H9 (cell line): ENCODE data around the gene TMPRSS3. TPM values are rescaled to one million over a fixed set of nuclear protein-coding genes. Genes with fewer than 3 reads are reported as not detected.

Source experiments
- DNase-seq: peaks from one replicate; pipeline ENCODE4 v3.0.0-alpha.2; 2017
- H2AFZ ChIP-seq: one replicate; pipeline ENCODE4 v1.6.1; 2013; ENCODE audit warnings: mild to moderate bottlenecking, low read length, control low read depth, moderate library complexity
- H2AK5ac ChIP-seq: 2 replicates; pipeline ENCODE4 v1.6.1; 2013; ENCODE audit warnings: low read length, control low read depth, mixed read lengths; ENCODE audit not compliant: insufficient read length
- H2BK120ac ChIP-seq: one replicate; pipeline ENCODE4 v1.6.1; 2013; ENCODE audit warnings: low read depth, mild to moderate bottlenecking, low read length, control low read depth, inconsistent platforms; ENCODE audit not compliant: poor library complexity, severe bottlenecking
- H2BK12ac ChIP-seq: 2 replicates; pipeline ENCODE4 v1.6.1; 2013; ENCODE audit warnings: low read length, control low read depth, mixed read lengths, low read depth; ENCODE audit not compliant: insufficient read length
- H2BK15ac ChIP-seq: 2 replicates; pipeline ENCODE4 v1.6.1; 2013; ENCODE audit warnings: low read depth, low read length, control low read depth
- H2BK20ac ChIP-seq: one replicate; pipeline ENCODE4 v1.6.1; 2013; ENCODE audit warnings: low read depth, mild to moderate bottlenecking, low read length, control low read depth, inconsistent platforms; ENCODE audit not compliant: poor library complexity, severe bottlenecking
- H2BK5ac ChIP-seq: 2 replicates; pipeline ENCODE4 v1.6.1; 2013; ENCODE audit warnings: low read length, control low read depth, mixed read lengths; ENCODE audit not compliant: insufficient read length
- H3K14ac ChIP-seq: 2 replicates; pipeline ENCODE4 v1.6.1; 2013; ENCODE audit warnings: low read length, control low read depth; ENCODE audit not compliant: insufficient read depth
- H3K18ac ChIP-seq: 2 replicates; pipeline ENCODE4 v1.6.1; 2013; ENCODE audit warnings: low read depth, mild to moderate bottlenecking, mixed read lengths, low read length, control low read depth; ENCODE audit not compliant: insufficient read length
- H3K23ac ChIP-seq: 2 replicates; pipeline ENCODE4 v1.6.1; 2013; ENCODE audit warnings: low read length, control low read depth, mixed read lengths, low read depth; ENCODE audit not compliant: insufficient read length
- H3K23me2 ChIP-seq: 2 replicates; pipeline ENCODE4 v1.6.1; 2013; ENCODE audit warnings: low read depth, mild to moderate bottlenecking, mixed read lengths, low read length, control low read depth; ENCODE audit not compliant: insufficient read length, poor library complexity, severe bottlenecking
- H3K27ac ChIP-seq: 2 replicates; pipeline ENCODE4 v1.5.1; 2013; ENCODE audit warnings: low read length, control low read depth, mixed read lengths, low read depth; ENCODE audit not compliant: insufficient read length
- H3K27me3 ChIP-seq: 2 replicates; pipeline ENCODE4 v1.6.1; 2013; ENCODE audit warnings: low read length, control low read depth, inconsistent platforms; ENCODE audit not compliant: insufficient read depth
- H3K4ac ChIP-seq: 2 replicates; pipeline ENCODE4 v1.6.1; 2013; ENCODE audit warnings: low read depth, mild to moderate bottlenecking, control low read depth, inconsistent platforms, low read length, moderate library complexity
- H3K4me1 ChIP-seq: 2 replicates; pipeline ENCODE4 v1.6.1; 2013; ENCODE audit warnings: low read length, control low read depth, inconsistent platforms; ENCODE audit not compliant: insufficient read depth
- H3K4me2 ChIP-seq: 2 replicates; pipeline ENCODE4 v1.6.1; 2013; ENCODE audit warnings: low read length, control low read depth, mixed read lengths; ENCODE audit not compliant: insufficient read length, insufficient read depth
- H3K56ac ChIP-seq: 2 replicates; pipeline ENCODE4 v1.6.1; 2013; ENCODE audit warnings: low read depth, mild to moderate bottlenecking, mixed read lengths, low read length, control low read depth; ENCODE audit not compliant: insufficient read length
- H3K79me1 ChIP-seq: 2 replicates; pipeline ENCODE4 v1.6.1; 2013; ENCODE audit warnings: low read depth, mild to moderate bottlenecking, moderate library complexity, low read length, control low read depth, inconsistent platforms; ENCODE audit not compliant: insufficient read depth, poor library complexity, severe bottlenecking
- H3K79me2 ChIP-seq: 2 replicates; pipeline ENCODE4 v1.6.1; 2013; ENCODE audit warnings: low read length, control low read depth, inconsistent platforms; ENCODE audit not compliant: insufficient read depth
- H3K9ac ChIP-seq: 2 replicates; pipeline ENCODE4 v1.6.1; 2013; ENCODE audit warnings: low read length, control low read depth, mixed read lengths; ENCODE audit not compliant: insufficient read length; ENCODE audit errors: extremely low read depth
- H3K9me3 ChIP-seq: one replicate; pipeline ENCODE4 v1.6.1; 2013; ENCODE audit warnings: low read depth, low read length, inconsistent platforms; ENCODE audit not compliant: control insufficient read depth
- H3T11ph ChIP-seq: one replicate; pipeline ENCODE4 v1.6.1; 2013; ENCODE audit warnings: mild to moderate bottlenecking, low read length, control low read depth, inconsistent platforms
- H4K20me1 ChIP-seq: one replicate; pipeline ENCODE4 v1.6.1; 2013; ENCODE audit not compliant: control insufficient read depth, insufficient read length, insufficient read depth
- H4K5ac ChIP-seq: 2 replicates; pipeline ENCODE4 v1.6.1; 2013; ENCODE audit warnings: low read depth, mild to moderate bottlenecking, mixed read lengths, low read length, control low read depth; ENCODE audit not compliant: insufficient read length
- H4K8ac ChIP-seq: replicated peaks from 2 replicates; pipeline ENCODE4 v1.6.1; 2013; ENCODE audit warnings: low read length, control low read depth, mixed read lengths, low read depth; ENCODE audit not compliant: insufficient read length
- H4K91ac ChIP-seq: 2 replicates; pipeline ENCODE4 v1.6.1; 2013; ENCODE audit warnings: low read depth, mild to moderate bottlenecking, moderate library complexity, mixed read lengths, low read length, control low read depth; ENCODE audit not compliant: insufficient read length
- H3K27ac Mint-ChIP-seq, 3 experiments: 2 replicates in 2 of 3; 3 replicates in 1 of 3; pipeline ENCODE4 v1.8.0; 2020 to 2021; ENCODE audit warnings: mixed read lengths in 3 of 3, mild to moderate bottlenecking in 1 of 3, moderate library complexity in 1 of 3
- H3K27me3 Mint-ChIP-seq: 2 replicates; pipeline ENCODE4 v1.8.0; 2021; ENCODE audit warnings: low read depth, mild to moderate bottlenecking, moderate library complexity, mixed read lengths
- H3K36me3 Mint-ChIP-seq, 3 experiments: 2 replicates in 2 of 3; 3 replicates in 1 of 3; pipeline ENCODE4 v1.8.0; 2020 to 2021; ENCODE audit warnings: low read depth in 3 of 3, mixed read lengths in 3 of 3; ENCODE audit not compliant: insufficient read depth in 1 of 3
- H3K4me1 Mint-ChIP-seq, 2 experiments: 2 replicates each; pipeline ENCODE4 v1.8.0; 2020; ENCODE audit warnings: mixed read lengths in 2 of 2
- H3K4me3 Mint-ChIP-seq, 2 experiments: 2 replicates in 1 of 2; 3 replicates in 1 of 2; pipeline ENCODE4 v1.8.0; 2020 to 2021; ENCODE audit warnings: mild to moderate bottlenecking in 2 of 2, mixed read lengths in 2 of 2, moderate library complexity in 1 of 2
- H3K9me3 Mint-ChIP-seq, 2 experiments: 2 replicates in 1 of 2; 3 replicates in 1 of 2; pipeline ENCODE4 v1.8.0; 2020; ENCODE audit warnings: mild to moderate bottlenecking in 2 of 2, mixed read lengths in 2 of 2, moderate library complexity in 1 of 2
- CTCF ChIP-seq: fragments of 200-600 bp; sonication (generic); conservative IDR thresholded peaks from 3 replicates; pipeline ENCODE4 v1.8.0; 2021; ENCODE audit warnings: antibody characterized with exemption, mild to moderate bottlenecking
- WGBS: extraction: QIAGEN DNeasy Blood & Tissue Kit; methylation state at CpG from one replicate; pipeline ENCODE4 v1.1.7; 2013; ENCODE audit warnings: missing lambda C conversion rate, low lambda C conversion rate, mixed read lengths; ENCODE audit not compliant: insufficient read length; ENCODE audit errors: extremely low coverage; 5-methylcytosine and 5-hydroxymethylcytosine counted together
- total RNA-seq: library from RNA; stranded (reverse); gene quantifications from 2 replicates; pipeline ENCODE4 v1.2.1, GENCODE V29; 2021

Gene TMPRSS3
- total RNA-seq, 1 experiment from 2014 or later = 0.31 TPM

- H3K79me2 ChIP-seq = no peaks in the 10 kb centered on the region
- TF ChIP-seq CTCF = no peak
- H3K27ac ChIP-seq = no peak overlapping the region
- H3K4me3 Mint-ChIP-seq = no peak overlapping the region
- peaks cover 4% of the 10 kb centered on the region for H3K27me3 Mint-ChIP-seq
- no peak for DNase-seq
- no peak overlapping the region for H2AFZ ChIP-seq
- no peaks in the 10 kb centered on the region; a peak in 1 of 5 replicates for H3K9me3 Mint-ChIP-seq
- H3K4me1 Mint-ChIP-seq = peaks cover 11 to 14% of the 10 kb centered on the region in 2 experiments
- no peak overlapping the region for H3T11ph ChIP-seq
- no peak overlapping the region for H2BK12ac ChIP-seq
- no peak overlapping the region for H3K14ac ChIP-seq
- no peak overlapping the region for H2BK15ac ChIP-seq
- no peaks in the 10 kb centered on the region for H4K20me1 ChIP-seq
- H3K36me3 Mint-ChIP-seq = no peaks in the 10 kb centered on the region
- no peak overlapping the region for H2BK120ac ChIP-seq
- no peak overlapping the region for H3K4me2 ChIP-seq
- H4K8ac ChIP-seq = no peak overlapping the region
- WGBS = no CpG with 5 or more reads among the region's 8 CpGs
- no peak overlapping the region for H3K9ac ChIP-seq
- no peak overlapping the region for H2BK20ac ChIP-seq
- H4K5ac ChIP-seq = no peak overlapping the region
- H3K27ac Mint-ChIP-seq = no peak overlapping the region
- H3K23me2 ChIP-seq = no peaks in the 10 kb centered on the region
- H3K23ac ChIP-seq = no peak overlapping the region
- no peaks in the 10 kb centered on the region for H3K27me3 ChIP-seq
- no peak overlapping the region for H3K4ac ChIP-seq
- no peak overlapping the region for H2BK5ac ChIP-seq
- H3K9me3 ChIP-seq = no peaks in the 10 kb centered on the region
- H3K4me1 ChIP-seq = no peaks in the 10 kb centered on the region
- no peak overlapping the region for H3K56ac ChIP-seq
- H3K79me1 ChIP-seq = no peaks in the 10 kb centered on the region
- no peak overlapping the region for H4K91ac ChIP-seq
- H3K18ac ChIP-seq = no peak overlapping the region
- no peak overlapping the region for H2AK5ac ChIP-seq
Measured at GRCh38 chr21:42414066-42414465, 18.2 kb upstream of the TMPRSS3 start.
